ENCODE measurements around the gene ZNF385A. TPM values are rescaled to one million over a fixed set of nuclear protein-coding genes. Genes with fewer than 3 reads are reported as not detected.
A peak's percentile ranks its signal among the peaks of the same experiment; 100 is the strongest.

Gene ZNF385A
- total and polyA plus RNA-seq, 2 of the 4 experiments (the other 2 are of a cell fraction), result 0.36 to 2.5 TPM

GRCh38 chr12:54330442-54330841, 54.1 kb downstream of the ZNF385A start:
- intact Hi-C loops (cut with micrococcal nuclease) (no loop called here), in situ Hi-C loops (cut with MboI; ENCODE audit: low sequenced_read_pairs) (no loop called here), dilution Hi-C loops (cut with HindIII; ENCODE audit: low sequenced_read_pairs, unreplicated experiment) (no loop called here)
- no peak overlapping the region for H2BK5ac ChIP-seq (ENCODE audit: low read depth, low read length, poor library complexity, severe bottlenecking)
- peaks cover 11 to 65% of the 10 kb centered on the region in 2 experiments; a peak in 3 of 4 replicates for H3K79me1 ChIP-seq (ENCODE audit: low read depth in 1 of 2, low read length in 2 of 2)
- no peak overlapping the region for H4K5ac ChIP-seq (ENCODE audit: low read depth, low read length)
- no peak overlapping the region for H3K4me3 ChIP-seq (ENCODE audit: insufficient read depth, low read depth, low read length)
- peak overlapping the region; percentile 45 for H3K4ac ChIP-seq (ENCODE audit: low read depth, low read length)
- ATAC-seq (ENCODE audit: low read depth) (no peak), DNase-seq (no peak)
- peak overlapping the region; percentile 69; the same call in 1 of the 2 replicates for H2BK20ac ChIP-seq (ENCODE audit: low read depth, low read length)
- no peaks in the 10 kb centered on the region for H3K9me3 ChIP-seq (ENCODE audit: control insufficient read depth, insufficient read depth, low read length)
- peaks cover 7% of the 10 kb centered on the region for H3K9me1 ChIP-seq (ENCODE audit: insufficient read depth, low read length)
- CTCF ChIA-PET, result no interaction called here
- no peak overlapping the region for H3K27ac ChIP-seq (ENCODE audit: insufficient read depth, low read length)
- H2AK9ac ChIP-seq (replicated peaks; ENCODE audit: low read depth, low read length, poor library complexity), result no peak overlapping the region
- no peak overlapping the region for H2AFZ ChIP-seq (replicated peaks; ENCODE audit: low read length, poor library complexity)
- H3K36me3 ChIP-seq (ENCODE audit: control insufficient read depth, insufficient read depth, low read length), result 0 out of 2 replicates have a peak, but pooled peaks cover 4% of the 10 kb centered on the region
- no peak overlapping the region for H3K18ac ChIP-seq (ENCODE audit: low read depth, low read length)
- H4K20me1 ChIP-seq (ENCODE audit: insufficient read depth, low read length), result peaks cover 21% of the 10 kb centered on the region; the same call in 1 of the 2 replicates
- H4K91ac ChIP-seq (ENCODE audit: insufficient read depth, low read depth, low read length), result no peak overlapping the region; the same call in 1 of the 2 replicates
- peak overlapping the region; percentile 69; the same call in 1 of the 2 replicates for H3K14ac ChIP-seq (replicated peaks; ENCODE audit: low read depth, low read length)
- no peak overlapping the region for H2BK15ac ChIP-seq (ENCODE audit: low read depth, low read length)
- H3K4me1 ChIP-seq (ENCODE audit: control insufficient read depth, insufficient read depth, low read length), result peaks cover 7% of the 10 kb centered on the region
- H4K8ac ChIP-seq (ENCODE audit: low read depth in 2 of 2, low read length in 2 of 2), result no peak overlapping the region
- H3K9ac ChIP-seq (ENCODE audit: low read depth, low read length), result no peak overlapping the region
- no peak for TF ChIP-seq MAZ (IDR thresholded peaks at IDR 0.05; ENCODE audit: borderline replicate concordance, low read depth, low read length)
- no peak for TF ChIP-seq CTCF (conservative IDR thresholded peaks at IDR 0.05; ENCODE audit: low read depth, low read length)
- TF ChIP-seq SMC3 (IDR thresholded peaks at IDR 0.05; ENCODE audit: low read depth, low read length), result no peak
- TF ChIP-seq MAFK (IDR thresholded peaks at IDR 0.05; ENCODE audit: low read depth, low read length), result no peak
- TF ChIP-seq RFX5 (IDR thresholded peaks at IDR 0.05; ENCODE audit: low read depth, low read length), result no peak
- TF ChIP-seq RAD21 (IDR thresholded peaks at IDR 0.05; ENCODE audit: low read length), result no peak
- TF ChIP-seq MXI1 (IDR thresholded peaks at IDR 0.05; ENCODE audit: borderline replicate concordance, low read depth, low read length), result no peak
- no peak for TF ChIP-seq POLR2A (IDR thresholded peaks at IDR 0.05; ENCODE audit: low read depth, low read length)
- no peak for TF ChIP-seq USF2 (IDR thresholded peaks at IDR 0.05; ENCODE audit: low read depth, low read length)
- no peak for TF ChIP-seq RCOR1 (IDR thresholded peaks at IDR 0.05; ENCODE audit: insufficient replicate concordance, low read length)
- TF ChIP-seq, protein P1, sequence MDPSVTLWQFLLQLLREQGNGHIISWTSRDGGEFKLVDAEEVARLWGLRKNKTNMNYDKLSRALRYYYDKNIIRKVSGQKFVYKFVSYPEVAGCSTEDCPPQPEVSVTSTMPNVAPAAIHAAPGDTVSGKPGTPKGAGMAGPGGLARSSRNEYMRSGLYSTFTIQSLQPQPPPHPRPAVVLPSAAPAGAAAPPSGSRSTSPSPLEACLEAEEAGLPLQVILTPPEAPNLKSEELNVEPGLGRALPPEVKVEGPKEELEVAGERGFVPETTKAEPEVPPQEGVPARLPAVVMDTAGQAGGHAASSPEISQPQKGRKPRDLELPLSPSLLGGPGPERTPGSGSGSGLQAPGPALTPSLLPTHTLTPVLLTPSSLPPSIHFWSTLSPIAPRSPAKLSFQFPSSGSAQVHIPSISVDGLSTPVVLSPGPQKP (IDR thresholded peaks at IDR 0.05; ENCODE audit: borderline replicate concordance, low read depth, low read length), result no peak
- no peak for TF ChIP-seq NFE2L2 (IDR thresholded peaks at IDR 0.05; ENCODE audit: low read depth, low read length)
- H2BK120ac ChIP-seq (ENCODE audit: low read depth, low read length), result peak overlapping the region; percentile 40
- POLR2A ChIA-PET (ENCODE audit: unreplicated experiment), result no interaction called here
- no peaks in the 10 kb centered on the region for H3K27me3 ChIP-seq (ENCODE audit: control insufficient read depth, insufficient read depth, low read length)
- 0 out of 2 replicates have a peak overlapping the region, but pooled peaks have one; percentile 1 for H3K56ac ChIP-seq (ENCODE audit: extremely low read depth, insufficient read depth, low read length)
- no TSS peak for BruUV-seq (replicated peaks)
- no CpG with 5 or more reads among the region's 3 CpGs for WGBS, 2 experiments (ENCODE audit: extremely low coverage in 2 of 2, insufficient read length in 1 of 2)
- H3K23ac ChIP-seq (ENCODE audit: low read depth, low read length), result peak overlapping the region; percentile 94
- H3K4me2 ChIP-seq (ENCODE audit: low read depth, low read length), result no peak overlapping the region
- H2AK5ac ChIP-seq (ENCODE audit: low read depth, low read length), result peak overlapping the region; percentile 57; the same call in 1 of the 2 replicates
